ENCODE measurements around the gene INHBC. TPM values are rescaled to one million over a fixed set of nuclear protein-coding genes. Genes with fewer than 3 reads are reported as not detected.
"Not testable (repeated sequence)": the region's sequence is repeated elsewhere in the genome, so short reads cannot be mapped to it uniquely, and the experiment has no call there.

The INHBC gene
- total and polyA plus RNA-seq, 5 donors: not detected

DNA sequence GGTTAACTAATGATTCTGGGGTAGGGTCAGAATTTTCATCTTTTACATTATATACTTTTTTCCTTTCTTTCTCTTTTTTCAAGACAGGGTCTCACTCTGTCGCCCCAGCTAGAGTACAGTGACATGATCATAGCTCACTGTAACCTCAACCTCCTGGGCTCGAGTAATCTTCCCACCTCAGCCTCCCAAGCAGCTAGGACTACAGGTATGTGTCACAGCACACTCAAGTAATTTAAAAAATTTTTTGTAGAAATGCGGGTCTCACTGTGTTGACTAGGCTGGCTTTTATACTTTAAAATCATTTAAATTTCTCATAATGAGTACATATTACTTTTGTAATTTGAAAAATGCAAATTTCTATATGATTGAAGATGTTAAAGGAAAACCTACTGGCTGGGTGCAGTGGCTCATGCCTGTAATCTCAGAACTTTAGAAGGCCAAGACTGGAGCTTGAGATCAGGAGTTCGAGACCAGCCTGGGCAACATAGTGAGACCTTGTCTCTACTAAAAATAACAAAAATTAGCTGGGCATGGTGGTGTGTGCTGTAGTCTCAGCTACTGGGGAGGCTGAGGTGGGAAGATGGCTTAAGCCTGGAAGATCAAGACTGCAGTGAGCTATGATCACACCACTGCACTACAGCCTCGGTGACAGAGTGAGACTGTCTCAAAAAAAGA is 29.5 kb upstream of the INHBC start:
- intact Hi-C loops (cut with DNase I): no loop called here
- Histone ChIP-seq H3K4me1 (ENCODE audit: control insufficient read depth, insufficient read depth, low read length) (no peaks in the 10 kb centered on the region), H3K27me3 (ENCODE audit: control insufficient read depth, insufficient read depth) (no peaks in the 10 kb centered on the region), H3K4me3 (ENCODE audit: low read length) (no peak overlapping the region), H3K27ac (ENCODE audit: low read length) (no peak overlapping the region), H3K9me3 (ENCODE audit: control insufficient read depth, low read length) (no peaks in the 10 kb centered on the region)
- 98% methylated on average over 5 of the region's 5 CpGs for WGBS
- ATAC-seq (no peak), DNase-seq (no peak)

DNA sequence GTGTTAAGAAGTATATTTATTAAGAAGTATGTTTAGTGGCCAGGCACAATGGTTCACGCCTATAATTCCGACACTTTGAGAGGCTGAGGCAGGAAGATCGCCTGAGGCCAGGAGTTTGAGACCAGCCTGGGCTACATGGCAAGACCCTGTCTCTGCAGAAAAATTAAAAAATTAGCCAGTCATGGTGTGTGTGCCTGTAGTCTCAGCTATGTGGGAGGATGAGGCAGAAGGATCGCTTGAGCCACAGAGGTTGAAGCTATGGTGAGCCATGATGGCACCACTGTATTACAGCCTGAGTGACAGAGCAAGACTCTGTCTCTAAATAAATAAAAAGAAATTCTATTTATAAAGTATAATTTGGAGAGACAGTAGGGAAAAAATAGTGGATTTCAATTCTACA is 24.1 kb upstream of the INHBC start:
- H3K4me3 ChIP-seq (ENCODE audit: low read length): no peak overlapping the region
- no peak for ATAC-seq
- intact Hi-C loops (cut with DNase I): no loop called here

DNA sequence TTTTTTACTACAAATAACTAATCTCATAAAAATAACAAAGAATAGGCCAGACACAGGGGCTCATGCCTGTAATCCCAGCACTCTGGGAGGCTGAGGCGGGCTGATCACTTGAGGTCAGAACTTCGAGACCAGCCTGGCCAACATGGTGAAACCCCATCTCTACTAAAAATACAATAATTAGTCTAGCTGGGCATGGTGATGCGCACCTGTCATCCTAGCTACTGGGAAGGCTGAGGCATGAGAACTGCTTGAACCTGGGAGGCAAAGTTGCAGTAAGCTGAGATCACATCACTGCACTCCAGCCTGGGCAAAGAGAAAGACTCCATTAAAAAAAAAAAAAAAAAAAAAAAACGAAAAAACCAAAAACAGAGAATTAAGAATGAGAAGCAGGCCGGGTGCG is 20.4 kb upstream of the INHBC start:
- DNase-seq; ATAC-seq; H3K4me1 ChIP-seq (ENCODE audit: control insufficient read depth, insufficient read depth, low read length); H3K27me3 ChIP-seq (ENCODE audit: control insufficient read depth, insufficient read depth); H3K9me3 ChIP-seq (ENCODE audit: control insufficient read depth, low read length); H3K27ac ChIP-seq (ENCODE audit: low read length); intact Hi-C loops (cut with DNase I); H3K4me3 ChIP-seq (ENCODE audit: low read length): not testable (repeated sequence)
- 90% methylated on average over 6 of the region's 6 CpGs for WGBS

More for the DNA sequence above, 24.1 kb upstream of the INHBC start:
- no peak for DNase-seq
- 96% methylated on average over 4 of the region's 4 CpGs for WGBS
- Histone ChIP-seq H3K4me1 (ENCODE audit: control insufficient read depth, insufficient read depth, low read length) (no peaks in the 10 kb centered on the region), H3K27me3 (ENCODE audit: control insufficient read depth, insufficient read depth) (no peaks in the 10 kb centered on the region), H3K27ac (ENCODE audit: low read length) (no peak overlapping the region), H3K9me3 (ENCODE audit: control insufficient read depth, low read length) (no peaks in the 10 kb centered on the region)

DNA sequence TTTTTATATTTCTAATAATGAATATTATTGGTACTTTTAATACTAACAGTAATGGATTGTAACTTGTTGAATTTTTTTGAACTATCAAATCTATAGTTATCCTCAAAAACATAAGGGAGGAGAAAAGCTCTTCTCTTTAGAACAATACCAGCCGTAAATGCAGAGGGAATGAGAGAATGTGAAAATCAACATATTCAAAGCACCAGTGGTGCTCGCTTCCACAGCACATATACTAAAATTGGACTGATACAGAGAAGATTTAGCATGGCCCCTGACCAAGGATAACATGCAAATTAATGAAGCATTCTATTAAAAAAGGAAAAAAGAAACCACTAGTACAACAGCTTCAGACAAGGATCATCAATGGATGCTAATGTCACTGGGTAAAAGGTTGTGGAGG is 19.5 kb upstream of the INHBC start:
- DNase-seq (no peak), ATAC-seq (no peak)
- no peak overlapping the region for H3K4me3 ChIP-seq (ENCODE audit: low read length)
- H3K27ac ChIP-seq (ENCODE audit: low read length): no peak overlapping the region
- WGBS: 78% methylated on average over 2 of the region's 2 CpGs
- no peaks in the 10 kb centered on the region for H3K9me3 ChIP-seq (ENCODE audit: control insufficient read depth, low read length)
- H3K27me3 ChIP-seq (ENCODE audit: control insufficient read depth, insufficient read depth): no peaks in the 10 kb centered on the region
- intact Hi-C loops (cut with DNase I): no loop called here
- peaks cover 7% of the 10 kb centered on the region for H3K4me1 ChIP-seq (ENCODE audit: control insufficient read depth, insufficient read depth, low read length)

DNA sequence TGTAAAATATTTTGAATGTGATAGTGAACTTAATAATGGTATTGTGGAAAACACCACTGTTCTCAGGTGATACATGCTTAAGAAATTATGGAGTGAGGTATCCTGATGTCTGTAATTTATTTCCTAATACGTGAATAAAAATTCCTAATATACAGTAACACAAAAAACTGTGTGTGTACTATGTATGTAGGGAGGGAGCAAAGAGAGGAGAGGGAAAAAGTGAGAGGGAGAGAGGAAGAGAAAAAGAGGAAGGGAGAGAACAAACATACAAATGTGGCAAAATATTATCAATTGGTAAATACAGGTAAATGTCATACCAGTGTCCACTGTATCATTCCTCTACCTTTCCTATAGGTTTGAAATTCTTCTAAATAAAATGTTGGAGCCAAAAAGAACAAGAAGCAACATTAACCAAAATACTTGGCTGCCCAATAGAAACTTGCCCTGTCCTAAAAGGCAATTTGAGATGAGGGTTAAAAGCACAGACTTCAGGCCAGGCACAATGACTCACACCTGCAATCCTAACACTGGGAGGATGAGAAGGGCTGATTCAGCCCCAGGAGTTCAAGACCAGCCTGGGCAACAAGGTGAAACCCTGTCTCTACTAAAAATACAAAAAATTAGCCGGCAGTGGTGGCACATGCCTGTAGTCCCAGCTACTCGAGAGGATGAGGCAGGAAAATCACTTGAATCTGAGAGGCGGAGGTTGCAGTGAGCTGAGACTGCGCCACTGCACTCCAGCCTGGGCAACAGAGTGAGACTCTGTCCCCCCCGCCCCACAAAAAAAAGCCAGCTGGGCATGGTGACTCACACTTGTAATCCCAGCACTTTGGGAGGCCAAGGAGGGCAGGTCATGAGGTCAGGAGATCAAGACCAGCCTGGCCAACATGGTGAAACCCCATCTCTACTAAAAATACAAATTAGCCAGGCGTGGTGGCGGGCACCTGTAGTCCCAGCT is 18.3 kb upstream of the INHBC start:
- no peak overlapping the region for H3K4me3 ChIP-seq (ENCODE audit: low read length)
- ATAC-seq (no peak), DNase-seq (no peak)
- intact Hi-C loops (cut with DNase I): no loop called here
- peaks cover 7% of the 10 kb centered on the region for H3K4me1 ChIP-seq (ENCODE audit: control insufficient read depth, insufficient read depth, low read length)
- no peaks in the 10 kb centered on the region for H3K9me3 ChIP-seq (ENCODE audit: control insufficient read depth, low read length)
- no peak overlapping the region for H3K27ac ChIP-seq (ENCODE audit: low read length)
- WGBS: 90% methylated on average over 8 of the region's 8 CpGs
- H3K27me3 ChIP-seq (ENCODE audit: control insufficient read depth, insufficient read depth): no peaks in the 10 kb centered on the region

DNA sequence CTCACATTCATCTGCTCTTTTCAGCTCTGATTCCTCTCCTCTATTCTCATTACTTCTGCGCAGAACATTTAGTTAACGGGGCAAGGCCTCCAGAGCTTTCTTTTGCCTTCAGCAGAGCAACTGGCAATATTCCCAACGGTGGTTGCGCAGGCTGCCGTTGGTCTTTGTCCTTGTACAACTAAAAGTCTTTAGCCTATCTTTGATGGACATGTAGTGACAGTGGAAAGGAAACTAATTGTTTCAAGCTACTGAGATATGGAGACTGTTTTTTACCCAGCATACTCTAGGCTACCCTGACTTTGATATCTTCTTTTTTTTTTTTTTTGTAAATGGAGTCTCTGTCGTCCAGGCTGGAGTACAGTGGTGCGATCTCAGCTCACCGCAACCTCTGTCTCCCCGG is 16.3 kb upstream of the INHBC start:
- 75% methylated on average over 9 of the region's 9 CpGs for WGBS
- ATAC-seq (peak; percentile 62 to 77), DNase-seq (no peak)

DNA sequence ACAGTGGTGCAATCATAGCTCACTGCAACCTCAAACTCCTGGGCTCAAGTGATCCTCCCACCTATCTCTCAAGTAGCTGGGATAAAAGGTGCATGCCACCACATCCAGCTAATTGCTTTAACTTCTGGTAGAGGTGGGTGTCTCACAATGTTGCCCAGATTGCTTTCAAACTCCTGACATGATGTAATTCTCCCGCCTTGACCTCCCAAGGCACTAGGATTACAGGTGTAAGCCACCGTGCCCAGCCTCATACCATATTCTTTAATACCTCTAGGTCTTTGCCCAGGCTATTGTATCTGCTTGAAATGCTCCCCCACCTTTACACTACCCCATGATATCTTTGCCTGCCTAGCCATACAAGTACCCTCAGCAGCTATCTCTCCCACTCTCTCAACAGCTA is 15.1 kb upstream of the INHBC start:
- no peaks in the 10 kb centered on the region for H3K9me3 ChIP-seq (ENCODE audit: control insufficient read depth, low read length)
- H3K4me3 ChIP-seq (ENCODE audit: low read length): no peak overlapping the region
- no peaks in the 10 kb centered on the region for H3K27me3 ChIP-seq (ENCODE audit: control insufficient read depth, insufficient read depth)
- ATAC-seq (no peak), DNase-seq (no peak)
- intact Hi-C loops (cut with DNase I): no loop called here
- peaks cover 7% of the 10 kb centered on the region for H3K4me1 ChIP-seq (ENCODE audit: control insufficient read depth, insufficient read depth, low read length)
- H3K27ac ChIP-seq (ENCODE audit: low read length): no peak overlapping the region
- WGBS: 95% methylated on average over 2 of the region's 2 CpGs

More for the DNA sequence above, 16.3 kb upstream of the INHBC start:
- intact Hi-C loops (cut with DNase I): no loop called here
- H3K9me3 ChIP-seq (ENCODE audit: control insufficient read depth, low read length): no peaks in the 10 kb centered on the region
- H3K27ac ChIP-seq (ENCODE audit: low read length): no peak overlapping the region
- no peak overlapping the region for H3K4me3 ChIP-seq (ENCODE audit: low read length)
- H3K27me3 ChIP-seq (ENCODE audit: control insufficient read depth, insufficient read depth): no peaks in the 10 kb centered on the region
- peaks cover 7% of the 10 kb centered on the region for H3K4me1 ChIP-seq (ENCODE audit: control insufficient read depth, insufficient read depth, low read length)

DNA sequence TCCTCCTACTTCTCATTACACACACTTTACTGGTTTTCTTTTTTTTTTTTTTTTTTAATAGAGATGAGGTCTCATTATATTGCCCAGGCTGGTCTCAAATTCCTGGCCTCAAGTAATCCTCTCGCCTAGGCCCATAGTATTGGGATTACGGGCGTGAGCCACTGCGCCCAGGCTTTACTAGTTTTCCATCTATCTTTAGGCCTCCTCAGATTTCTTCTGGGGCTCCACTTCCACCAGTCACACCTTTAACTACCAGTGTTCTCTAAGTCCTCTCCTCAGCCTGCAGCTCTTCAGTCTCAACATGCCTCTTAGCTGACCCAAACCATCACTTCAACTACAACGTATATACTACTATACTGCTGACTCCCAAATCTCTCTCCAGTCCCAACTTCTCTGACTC is 14.1 kb upstream of the INHBC start:
- intact Hi-C loops (cut with DNase I): no loop called here
- 96% methylated on average over 5 of the region's 5 CpGs for WGBS

DNA sequence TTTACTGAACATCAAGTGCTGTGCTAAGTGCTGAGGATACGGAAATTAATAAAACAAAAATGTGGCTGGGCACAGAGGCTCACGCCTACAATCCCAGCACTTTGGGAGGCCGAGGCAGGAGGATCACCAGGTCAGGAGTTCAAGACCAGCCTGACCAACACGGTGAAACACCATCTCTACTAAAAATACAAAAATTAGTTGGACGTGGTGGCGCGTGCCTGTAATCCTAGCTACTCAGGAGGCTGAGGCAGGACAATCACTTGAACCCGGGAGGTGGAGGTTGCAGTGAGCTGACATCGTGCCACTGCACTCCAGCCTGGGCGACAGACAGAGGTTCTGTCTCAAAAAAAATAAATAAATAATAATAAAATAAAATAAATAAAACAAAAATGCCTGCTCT is 7.6 kb upstream of the INHBC start:
- intact Hi-C loops (cut with DNase I); H3K4me3 ChIP-seq (ENCODE audit: low read length); H3K27ac ChIP-seq (ENCODE audit: low read length); H3K9me3 ChIP-seq (ENCODE audit: control insufficient read depth, low read length); DNase-seq; H3K27me3 ChIP-seq (ENCODE audit: control insufficient read depth, insufficient read depth); H3K4me1 ChIP-seq (ENCODE audit: control insufficient read depth, insufficient read depth, low read length); ATAC-seq: not testable (repeated sequence)
- 95% methylated on average over 10 of the region's 10 CpGs for WGBS

More for the DNA sequence above, 14.1 kb upstream of the INHBC start:
- H3K9me3 ChIP-seq (ENCODE audit: control insufficient read depth, low read length): no peaks in the 10 kb centered on the region
- DNase-seq: no peak
- ATAC-seq: no peak
- H3K4me1 ChIP-seq (ENCODE audit: control insufficient read depth, insufficient read depth, low read length): peaks cover 7% of the 10 kb centered on the region
- H3K27ac ChIP-seq (ENCODE audit: low read length): no peak overlapping the region
- no peaks in the 10 kb centered on the region for H3K27me3 ChIP-seq (ENCODE audit: control insufficient read depth, insufficient read depth)
- no peak overlapping the region for H3K4me3 ChIP-seq (ENCODE audit: low read length)

DNA sequence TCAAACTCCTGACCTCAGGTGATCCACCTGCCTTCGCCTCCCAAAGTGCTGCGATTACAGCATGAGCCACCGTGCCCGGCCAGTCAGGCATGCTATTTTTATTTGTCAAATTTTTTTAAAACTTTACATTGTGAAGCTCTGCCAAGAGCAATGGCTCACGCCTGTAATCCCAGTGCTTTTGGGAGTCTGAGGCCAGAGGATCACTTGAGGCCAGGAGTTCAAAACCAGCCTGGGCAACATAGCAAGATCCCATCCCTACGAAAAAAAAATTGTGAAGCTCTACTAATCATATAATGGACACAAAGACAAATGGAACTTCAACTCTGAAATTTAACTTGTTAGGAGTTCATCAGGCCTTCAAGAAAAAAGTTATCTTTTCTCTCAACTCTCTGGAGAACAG is 5.6 kb upstream of the INHBC start:
- Histone ChIP-seq H3K4me1 (ENCODE audit: control insufficient read depth, insufficient read depth, low read length) (peaks cover 4% of the 10 kb centered on the region), H3K4me3 (ENCODE audit: low read length) (no peak overlapping the region), H3K9me3 (ENCODE audit: control insufficient read depth, low read length) (no peaks in the 10 kb centered on the region), H3K27ac (ENCODE audit: low read length) (no peak overlapping the region), H3K27me3 (ENCODE audit: control insufficient read depth, insufficient read depth) (no peaks in the 10 kb centered on the region)
- intact Hi-C loops (cut with DNase I): no loop called here
- no peak for DNase-seq
- no peak for ATAC-seq
- WGBS: 77% methylated on average over 6 of the region's 6 CpGs

DNA sequence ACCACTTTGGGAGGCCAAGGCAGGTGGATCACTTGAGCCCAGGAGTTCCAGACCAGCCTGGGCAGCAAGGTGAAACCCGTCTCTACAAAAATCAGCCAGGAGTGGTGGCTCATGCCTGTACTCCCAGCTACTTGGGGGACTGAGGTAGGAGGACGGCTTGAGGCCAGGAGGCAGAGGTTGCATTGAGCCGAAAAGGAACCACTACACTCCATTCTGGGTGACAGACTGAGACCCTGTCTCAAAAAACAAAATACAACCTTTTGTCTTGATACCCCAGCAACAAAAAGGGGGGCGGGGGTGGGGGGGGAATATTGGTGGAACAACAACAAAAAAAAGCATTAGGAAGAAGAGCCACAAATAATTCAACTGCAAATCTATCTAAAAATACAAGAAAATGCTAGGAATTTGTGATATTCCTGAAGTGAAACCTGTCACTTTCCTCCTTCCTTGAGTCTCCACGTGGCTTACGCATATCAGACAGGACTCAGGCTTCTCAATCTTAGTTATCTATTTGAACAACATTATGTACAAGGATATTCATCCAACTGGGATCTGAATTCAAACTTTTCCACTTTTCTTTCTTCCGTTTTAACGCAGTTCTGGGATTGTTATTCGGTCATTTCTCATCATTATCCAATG is 5.0 kb upstream of the INHBC start:
- Histone ChIP-seq H3K27ac (ENCODE audit: low read length) (peak overlapping the region; percentile 95), H3K4me3 (ENCODE audit: low read length) (peak overlapping the region; percentile 99), H3K9me3 (ENCODE audit: control insufficient read depth, low read length) (no peaks in the 10 kb centered on the region), H3K27me3 (ENCODE audit: control insufficient read depth, insufficient read depth) (no peaks in the 10 kb centered on the region), H3K4me1 (ENCODE audit: control insufficient read depth, insufficient read depth, low read length) (peaks cover 4% of the 10 kb centered on the region)
- no peak for ATAC-seq
- no peak for DNase-seq
- intact Hi-C loops (cut with DNase I): no loop called here
- 29% methylated on average over 9 of the region's 9 CpGs for WGBS
